GM13977 (cell line): ENCODE results near the gene PCDHGA10.

Experiments
- DNase-seq: peaks from one replicate; pipeline ENCODE4 v3.0.0; 2012; ENCODE audit warnings: low spot score
- in situ Hi-C: fragments of 300-500 bp; cut with MboI; formaldehyde crosslinking; loops from one replicate; pipeline ENCODE4 v1.12.0; 2022; ENCODE audit warnings: low sequenced_read_pairs, low pct_unique_long_range_greater_than_20kb, mixed read lengths, inconsistent platforms; ENCODE audit not compliant: unreplicated experiment
- TF ChIP-seq, protein P1 (sequence below): IDR thresholded peaks from 2 replicates; pipeline ENCODE4 v1.5.1; 2012; ENCODE audit warnings: mild to moderate bottlenecking, control low read depth; ENCODE audit not compliant: insufficient read depth; ENCODE audit errors: extremely low read depth, missing control alignments

Gene PCDHGA10

DNA sequence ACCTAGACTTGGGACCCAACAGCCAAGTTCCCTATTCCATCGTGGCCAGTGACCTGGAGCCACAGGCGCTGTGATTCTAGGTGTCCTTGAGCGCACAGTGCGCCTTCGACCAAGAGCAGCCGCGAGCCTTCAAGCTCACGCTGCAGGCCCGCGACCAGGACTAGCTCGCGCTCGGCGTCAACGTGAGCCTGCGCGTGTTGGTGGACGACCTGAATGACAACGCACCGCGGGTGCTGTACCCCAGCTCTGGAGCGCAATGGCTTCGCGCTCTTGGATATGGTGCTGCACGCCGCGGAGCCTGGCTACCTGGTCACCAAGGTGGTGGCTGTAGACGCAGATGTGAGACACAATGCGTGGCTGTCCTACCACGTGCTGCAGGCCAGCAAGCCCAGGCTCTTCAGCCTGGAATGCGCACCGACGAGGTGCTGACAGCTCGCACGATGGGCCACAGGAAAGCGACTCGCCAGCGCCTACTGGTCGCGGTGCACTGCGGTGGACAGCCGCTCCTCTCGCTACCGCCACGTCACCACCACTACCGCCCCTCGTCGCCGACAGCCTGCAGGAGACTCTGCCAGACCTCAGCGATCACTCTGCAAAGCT, 28.9 kb downstream of the PCDHGA10 start:
- in situ Hi-C loops, result no loop called here
- TF ChIP-seq, protein P1, sequence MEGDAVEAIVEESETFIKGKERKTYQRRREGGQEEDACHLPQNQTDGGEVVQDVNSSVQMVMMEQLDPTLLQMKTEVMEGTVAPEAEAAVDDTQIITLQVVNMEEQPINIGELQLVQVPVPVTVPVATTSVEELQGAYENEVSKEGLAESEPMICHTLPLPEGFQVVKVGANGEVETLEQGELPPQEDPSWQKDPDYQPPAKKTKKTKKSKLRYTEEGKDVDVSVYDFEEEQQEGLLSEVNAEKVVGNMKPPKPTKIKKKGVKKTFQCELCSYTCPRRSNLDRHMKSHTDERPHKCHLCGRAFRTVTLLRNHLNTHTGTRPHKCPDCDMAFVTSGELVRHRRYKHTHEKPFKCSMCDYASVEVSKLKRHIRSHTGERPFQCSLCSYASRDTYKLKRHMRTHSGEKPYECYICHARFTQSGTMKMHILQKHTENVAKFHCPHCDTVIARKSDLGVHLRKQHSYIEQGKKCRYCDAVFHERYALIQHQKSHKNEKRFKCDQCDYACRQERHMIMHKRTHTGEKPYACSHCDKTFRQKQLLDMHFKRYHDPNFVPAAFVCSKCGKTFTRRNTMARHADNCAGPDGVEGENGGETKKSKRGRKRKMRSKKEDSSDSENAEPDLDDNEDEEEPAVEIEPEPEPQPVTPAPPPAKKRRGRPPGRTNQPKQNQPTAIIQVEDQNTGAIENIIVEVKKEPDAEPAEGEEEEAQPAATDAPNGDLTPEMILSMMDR, result no peak
- DNase-seq, result no peak

DNA sequence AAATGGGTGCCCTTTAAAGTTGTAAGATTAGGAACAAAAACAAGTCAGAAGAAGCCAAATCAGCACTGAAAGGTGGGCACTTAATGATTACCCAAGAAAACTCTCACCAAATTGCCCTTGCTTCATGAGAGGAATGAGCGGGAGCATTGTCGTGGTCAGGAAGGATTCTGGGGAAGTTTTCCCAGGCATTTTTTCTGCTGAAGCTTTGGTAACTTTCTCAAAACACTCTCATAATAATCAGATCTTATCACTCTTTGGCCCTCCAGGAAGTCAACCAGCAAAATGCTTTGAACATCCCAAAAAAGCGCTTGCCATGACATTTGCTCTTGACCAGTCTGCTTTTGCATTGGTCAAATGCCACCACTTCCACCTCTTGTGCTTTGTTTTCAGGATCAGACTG, 52.6 kb downstream of the PCDHGA10 start:
- TF ChIP-seq, protein P1, result no peak
- DNase-seq, result no peak
- in situ Hi-C loops, result no loop called here
